Lung microvascular endothelial cell (primary cell): ENCODE results near the gene ITLN1. TPM values are rescaled to one million over a fixed set of nuclear protein-coding genes. Genes with fewer than 3 reads are reported as not detected.

Experiments used
- total RNA-seq: library from RNA; depleted of rRNA; stranded (reverse); fragments of >200 nt; gene quantifications from 2 replicates; pipeline ENCODE4 v1.2.1, GENCODE V29; 2014

The ITLN1 gene
- total RNA-seq, 1 donor from 2014 or later, result not detected

Other genes with a start within 250 kb of the ITLN1 start
- gene SLAMF1, start 238.1 kb downstream of the ITLN1 start, total RNA-seq, result not detected in 2 replicates
- gene CD48, start 173.4 kb downstream of the ITLN1 start, total RNA-seq, result not detected in 2 replicates
- not detected in 2 replicates for gene SLAMF7, start 145.9 kb downstream of the ITLN1 start, total RNA-seq
- gene LY9, start 89.0 kb downstream of the ITLN1 start, total RNA-seq, result not detected in 2 replicates
- not detected in 2 replicates for gene CD244, start 22.3 kb downstream of the ITLN1 start, total RNA-seq
- gene ITLN2, start 69.6 kb upstream of the ITLN1 start, total RNA-seq, result not detected in 2 replicates
- 49.3 and 150 TPM in 2 replicates for gene F11R, start 136.0 kb upstream of the ITLN1 start, total RNA-seq
- gene TSTD1, start 153.8 kb upstream of the ITLN1 start, total RNA-seq, result 1.7 and 7.1 TPM in 2 replicates
- gene USF1, start 160.8 kb upstream of the ITLN1 start, total RNA-seq, result 83.0 and 105 TPM in 2 replicates
- gene ARHGAP30, start 184.7 kb upstream of the ITLN1 start, total RNA-seq, result not detected in 2 replicates
- gene NECTIN4, start 204.4 kb upstream of the ITLN1 start, total RNA-seq, result 0.44 TPM in 1 of 2 replicates, not detected in the other
- gene KLHDC9, start 213.2 kb upstream of the ITLN1 start, total RNA-seq, result 0.65 and 0.99 TPM in 2 replicates
- gene PFDN2, start 232.9 kb upstream of the ITLN1 start, total RNA-seq, result 22.9 and 36.3 TPM in 2 replicates
- gene NIT1, start 232.9 kb upstream of the ITLN1 start, total RNA-seq, result 9.6 and 13.1 TPM in 2 replicates
- gene DEDD, start 247.5 kb upstream of the ITLN1 start, total RNA-seq, result 23.1 and 31.9 TPM in 2 replicates